OCI-LY7 (cell line): ENCODE data around the gene RNPEPL1. TPM values are rescaled to one million over a fixed set of nuclear protein-coding genes. Genes with fewer than 3 reads are reported as not detected.

Source experiments
- BruUV-seq: library from RNA; stranded (reverse); fragments of 400-500 nt; replicated peaks from 2 replicates; lab custom pipeline; 2021; lab: Mats Ljungman, UMichigan
- CTCF ChIA-PET: fragments of 300-600 bp; sonication (Branson Sonifier 250); formaldehyde crosslinking; loops from one replicate; lab custom pipeline; 2022; ENCODE audit warnings: antibody characterized with exemption; ENCODE audit not compliant: unreplicated experiment; lab: Charles Lee
- POLR2A ChIA-PET: fragments of 300-600 bp; sonication (Branson Sonifier 250); formaldehyde crosslinking; loops from one replicate; lab custom pipeline; 2022; ENCODE audit warnings: antibody characterized with exemption; lab: Charles Lee
- DNase-seq: peaks from one replicate; pipeline ENCODE4 v3.0.0-alpha.2; 2015; ENCODE audit warnings: low spot score
- H2AFZ ChIP-seq: fragments of 200-600 bp; sonication (generic), shearing (Covaris generic); 2 replicates; pipeline ENCODE4 v1.6.1; 2014; ENCODE audit warnings: mild to moderate bottlenecking, antibody characterized with exemption, low read length, moderate library complexity
- H3K27ac ChIP-seq: fragments of 200-600 bp; sonication (generic); 2 replicates; pipeline ENCODE4 v1.5.1; 2014; ENCODE audit warnings: mixed run types, low read depth, mild to moderate bottlenecking, moderate library complexity, low read length, inconsistent platforms; ENCODE audit not compliant: poor library complexity, severe bottlenecking
- H3K36me3 ChIP-seq: fragments of 200-600 bp; sonication (generic); 2 replicates; pipeline ENCODE4 v1.6.1; 2014; ENCODE audit warnings: mild to moderate bottlenecking, antibody characterized with exemption, low read length, moderate library complexity, mixed read lengths; ENCODE audit not compliant: insufficient read depth
- H3K4me1 ChIP-seq: fragments of 200-600 bp; sonication (generic); 2 replicates; pipeline ENCODE4 v1.5.1; 2014; ENCODE audit warnings: mild to moderate bottlenecking, low read length; ENCODE audit not compliant: insufficient read depth, poor library complexity, severe bottlenecking
- H3K4me2 ChIP-seq: fragments of 200-600 bp; sonication (generic); 2 replicates; pipeline ENCODE4 v1.6.1; 2014; ENCODE audit warnings: mild to moderate bottlenecking, low read length
- H3K4me3 ChIP-seq: fragments of 200-600 bp; sonication (generic); 2 replicates; pipeline ENCODE4 v1.5.1; 2014; ENCODE audit warnings: mild to moderate bottlenecking, low read depth, low read length; ENCODE audit not compliant: poor library complexity, severe bottlenecking
- H3K79me2 ChIP-seq: fragments of 200-600 bp; sonication (generic); 2 replicates; pipeline ENCODE4 v1.6.1; 2016; ENCODE audit warnings: low read depth, mild to moderate bottlenecking, low read length, moderate library complexity, mixed read lengths; ENCODE audit not compliant: insufficient read depth
- H3K9me2 ChIP-seq: fragments of 200-600 bp; sonication (generic); 2 replicates; pipeline ENCODE4 v1.6.1; 2016; ENCODE audit warnings: mild to moderate bottlenecking, low read length, mixed read lengths; ENCODE audit not compliant: insufficient read depth
- H3K9me3 ChIP-seq: fragments of 200-600 bp; sonication (generic); 2 replicates; pipeline ENCODE4 v1.6.1; 2014; ENCODE audit warnings: mild to moderate bottlenecking, mixed run types, low read length, mixed read lengths
- H4K20me1 ChIP-seq: fragments of 200-600 bp; sonication (generic); 2 replicates; pipeline ENCODE4 v1.6.1; 2014; ENCODE audit warnings: mild to moderate bottlenecking, antibody characterized with exemption, low read length, moderate library complexity, mixed read lengths; ENCODE audit not compliant: insufficient read depth
- EZH2phosphoT487 ChIP-seq: fragments of 200-600 bp; sonication (generic); IDR thresholded peaks from 2 replicates; pipeline ENCODE4 v1.6.1; 2018; ENCODE audit warnings: low read depth, borderline replicate concordance, mild to moderate bottlenecking, mixed run types, antibody characterized with exemption, low read length, moderate library complexity, mixed read lengths
- intact Hi-C: fragments of 100-400 bp; cut with micrococcal nuclease; formaldehyde crosslinking; loops from one replicate; pipeline ENCODE4 v1.10.0; 2022; ENCODE audit not compliant: unreplicated experiment
- total RNA-seq, 2 experiments: library from RNA; depleted of rRNA in 1 of 2; stranded (reverse); fragments of >200 nt in 1 of 2; shearing (Covaris generic) in 1 of 2; gene quantifications; 2 replicates each; pipeline ENCODE4 v1.2.3, GENCODE V29; 2014 to 2022
- TF ChIP-seq, protein P1 (sequence below): fragments of 200-600 bp; sonication (generic); conservative IDR thresholded peaks from 2 replicates; pipeline ENCODE4 v1.5.1; 2014; ENCODE audit warnings: mild to moderate bottlenecking, antibody characterized with exemption, low read length, moderate library complexity, mixed read lengths

Gene RNPEPL1
- total RNA-seq, 2 experiments from 2014 or later, result 41.9 to 51.8 TPM

DNA sequence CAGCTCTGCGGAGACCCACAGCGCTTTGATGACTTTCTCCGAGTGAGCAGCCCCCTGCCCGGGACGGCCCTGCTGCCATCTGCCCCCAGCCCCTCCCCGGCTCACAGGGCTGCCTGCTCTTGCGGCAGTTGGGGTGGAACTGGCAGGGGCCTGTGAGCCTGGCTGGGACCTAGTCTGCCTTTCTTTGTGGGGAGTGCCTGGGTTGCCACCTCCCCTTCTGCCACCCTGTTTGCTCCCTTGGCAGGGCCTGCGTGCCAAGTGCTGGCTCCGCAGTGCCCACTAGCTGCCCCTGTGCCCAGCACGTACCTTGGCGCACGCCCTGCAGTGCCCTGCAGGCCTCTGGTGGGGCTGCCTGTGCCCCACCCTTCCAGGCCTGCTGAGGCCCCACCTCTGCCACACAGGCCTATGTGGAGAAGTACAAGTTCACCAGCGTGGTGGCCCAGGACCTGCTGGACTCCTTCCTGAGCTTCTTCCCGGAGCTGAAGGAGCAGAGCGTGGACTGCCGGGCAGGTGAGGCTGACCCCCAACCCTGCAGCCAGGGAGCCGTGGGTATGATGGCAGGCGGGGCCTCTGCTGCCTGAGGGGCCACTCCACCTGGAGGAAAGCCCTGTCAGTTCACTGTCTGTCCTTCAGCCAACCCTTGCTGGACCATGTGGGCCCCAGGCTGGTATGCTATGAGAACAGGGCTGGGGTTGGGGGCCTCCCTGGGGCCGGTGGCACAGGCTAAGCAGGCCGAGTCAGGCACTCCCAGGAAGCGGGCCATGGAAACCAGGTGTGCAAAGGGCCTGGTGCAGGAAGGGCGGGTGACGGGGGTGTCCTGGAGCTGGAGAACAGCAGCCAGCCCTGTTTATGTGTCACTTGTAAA lies 7.0 kb downstream of the RNPEPL1 start:
- Histone ChIP-seq H3K9me2 (no peaks in the 10 kb centered on the region), H3K36me3 (peaks cover 49% of the 10 kb centered on the region; the same call in 1 of the 2 replicates), H4K20me1 (0 out of 2 replicates have a peak, but pooled peaks cover 10% of the 10 kb centered on the region), H3K79me2 (peaks cover 8% of the 10 kb centered on the region; the same call in 1 of the 2 replicates), H3K4me3 (no peak overlapping the region), H3K27ac (no peak overlapping the region), H2AFZ (no peak overlapping the region), H3K4me1 (peaks cover 19% of the 10 kb centered on the region), H3K4me2 (no peak overlapping the region), H3K9me3 (no peaks in the 10 kb centered on the region)
- no peak for DNase-seq
- ChIA-PET CTCF (no interaction called here), POLR2A (interaction anchor here (1.1 kb wide), 1 partner anchor 10 kb away, joined by 4 read pairs; no protein-coding TSS in a partner anchor)
- no peak for TF ChIP-seq EZH2phosphoT487
- TF ChIP-seq, protein P1, sequence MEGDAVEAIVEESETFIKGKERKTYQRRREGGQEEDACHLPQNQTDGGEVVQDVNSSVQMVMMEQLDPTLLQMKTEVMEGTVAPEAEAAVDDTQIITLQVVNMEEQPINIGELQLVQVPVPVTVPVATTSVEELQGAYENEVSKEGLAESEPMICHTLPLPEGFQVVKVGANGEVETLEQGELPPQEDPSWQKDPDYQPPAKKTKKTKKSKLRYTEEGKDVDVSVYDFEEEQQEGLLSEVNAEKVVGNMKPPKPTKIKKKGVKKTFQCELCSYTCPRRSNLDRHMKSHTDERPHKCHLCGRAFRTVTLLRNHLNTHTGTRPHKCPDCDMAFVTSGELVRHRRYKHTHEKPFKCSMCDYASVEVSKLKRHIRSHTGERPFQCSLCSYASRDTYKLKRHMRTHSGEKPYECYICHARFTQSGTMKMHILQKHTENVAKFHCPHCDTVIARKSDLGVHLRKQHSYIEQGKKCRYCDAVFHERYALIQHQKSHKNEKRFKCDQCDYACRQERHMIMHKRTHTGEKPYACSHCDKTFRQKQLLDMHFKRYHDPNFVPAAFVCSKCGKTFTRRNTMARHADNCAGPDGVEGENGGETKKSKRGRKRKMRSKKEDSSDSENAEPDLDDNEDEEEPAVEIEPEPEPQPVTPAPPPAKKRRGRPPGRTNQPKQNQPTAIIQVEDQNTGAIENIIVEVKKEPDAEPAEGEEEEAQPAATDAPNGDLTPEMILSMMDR, result no peak
- no TSS peak for BruUV-seq
- intact Hi-C loops, result no loop called here

DNA sequence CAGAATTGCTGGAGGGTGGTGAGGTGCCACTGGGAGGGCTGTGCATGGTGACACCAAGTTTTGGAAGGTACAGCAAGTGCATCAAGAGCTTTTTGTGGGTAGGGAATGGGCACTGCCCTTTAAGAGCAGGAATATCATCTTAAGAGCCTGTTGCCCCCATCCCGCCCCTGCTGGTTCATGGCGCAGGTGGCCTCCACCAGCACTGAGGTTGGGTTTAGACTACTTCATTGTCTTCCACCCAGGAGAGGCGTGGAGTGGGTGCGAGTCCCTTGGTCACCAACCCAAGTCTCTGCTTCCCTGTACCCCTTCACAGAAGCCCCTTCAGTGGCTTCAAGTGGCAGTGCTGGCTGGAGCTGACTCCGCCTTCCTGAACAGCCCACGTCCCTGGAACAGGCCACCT lies 7.8 kb downstream of the RNPEPL1 start:
- BruUV-seq, result no TSS peak
- CTCF ChIA-PET, result no interaction called here

More for the DNA sequence above, 7.8 kb downstream of the RNPEPL1 start:
- POLR2A ChIA-PET, result interaction anchor here (1.1 kb wide), 1 partner anchor 9 kb away, joined by 4 read pairs; no protein-coding TSS in a partner anchor
- Histone ChIP-seq H3K4me3 (no peak overlapping the region), H3K4me1 (peaks cover 24% of the 10 kb centered on the region), H2AFZ (no peak overlapping the region), H3K27ac (no peak overlapping the region), H3K9me2 (no peaks in the 10 kb centered on the region), H3K4me2 (no peak overlapping the region), H3K79me2 (peaks cover 14% of the 10 kb centered on the region; the same call in 1 of the 2 replicates), H4K20me1 (0 out of 2 replicates have a peak, but pooled peaks cover 8% of the 10 kb centered on the region), H3K9me3 (no peaks in the 10 kb centered on the region), H3K36me3 (peaks cover 54% of the 10 kb centered on the region; the same call in 1 of the 2 replicates)
- TF ChIP-seq, protein P1, result no peak
- no peak for TF ChIP-seq EZH2phosphoT487
- intact Hi-C loops, result no loop called here
- no peak for DNase-seq
